HEK293 (cell line): ENCODE data around the gene GNG12.

Experiments
- ATF2 ChIP-seq: fragments of 450-650 bp; formaldehyde crosslinking; IDR thresholded peaks from 2 replicates; pipeline ENCODE4 v1.5.1; 2016; ENCODE audit warnings: missing biosample characterization, missing genetic modification characterization, low read depth
- CTCF ChIP-seq: fragments of 450-650 bp; formaldehyde crosslinking; IDR thresholded peaks from 2 replicates; pipeline ENCODE4 v1.5.1; 2016; ENCODE audit warnings: missing biosample characterization, missing genetic modification characterization
- HOXA7 ChIP-seq: sonication (generic); formaldehyde crosslinking; IDR thresholded peaks from 2 replicates; pipeline ENCODE4 v1.8.1; 2022; ENCODE audit warnings: missing genetic modification reagents, borderline replicate concordance
- PRDM10 ChIP-seq: fragments of 450-650 bp; formaldehyde crosslinking; IDR thresholded peaks from 2 replicates; pipeline ENCODE4 v1.5.1; 2016; ENCODE audit warnings: missing biosample characterization, missing genetic modification characterization
- ZBTB1 ChIP-seq: fragments of 450-650 bp; formaldehyde crosslinking; IDR thresholded peaks from 2 replicates; pipeline ENCODE4 v1.5.1; 2016; ENCODE audit warnings: missing biosample characterization, missing genetic modification characterization
- ZBTB6 ChIP-seq: fragments of 450-650 bp; formaldehyde crosslinking; IDR thresholded peaks from 2 replicates; pipeline ENCODE4 v1.5.1; 2017; ENCODE audit warnings: missing biosample characterization, missing genetic modification characterization
- ZBTB7A ChIP-seq: fragments of 450-650 bp; formaldehyde crosslinking; IDR thresholded peaks from 2 replicates; pipeline ENCODE4 v1.5.1; 2016; ENCODE audit warnings: low read depth, missing biosample characterization, missing genetic modification characterization
- ZNF114 ChIP-seq: fragments of 450-650 bp; formaldehyde crosslinking; IDR thresholded peaks from 2 replicates; pipeline ENCODE4 v1.5.0; 2017; ENCODE audit warnings: missing biosample characterization, missing genetic modification characterization
- ZNF274 ChIP-seq, 2 experiments: fragments of 200-500 bp in 1 of 2; fragments of 450-650 bp in 1 of 2; sonication (Bioruptor generic) in 1 of 2; formaldehyde crosslinking in 1 of 2; IDR thresholded peaks; 2 replicates each; pipeline versions ENCODE4 v1.5.1 to v1.6.1; 2014 to 2016; ENCODE audit warnings: borderline replicate concordance in 1 of 2, inconsistent platforms in 1 of 2, low read length in 1 of 2, missing biosample characterization in 1 of 2, missing genetic modification characterization in 1 of 2
- ZNF555 ChIP-seq: fragments of 450-650 bp; formaldehyde crosslinking; conservative IDR thresholded peaks from 2 replicates; pipeline ENCODE4 v1.5.1; 2017; ENCODE audit warnings: missing biosample characterization, mild to moderate bottlenecking, missing genetic modification characterization, inconsistent platforms
- ZNF792 ChIP-seq: fragments of 450-650 bp; formaldehyde crosslinking; IDR thresholded peaks from 2 replicates; pipeline ENCODE4 v1.5.1; 2016; ENCODE audit warnings: missing biosample characterization, missing genetic modification characterization

GRCh38 chr1:67672260-67672803 lies 160.9 kb downstream of the GNG12 start:
- TF ChIP-seq ZNF555 (tag by site-specific recombination) (no peak), CTCF (tag by site-specific recombination) (no peak), ZNF792 (no peak), ZBTB6 (no peak), HOXA7 (CRISPR knock-in tag) (no peak), PRDM10 (tag by site-specific recombination) (no peak), ZBTB1 (tag by site-specific recombination) (no peak), ZBTB7A (tag by site-specific recombination) (no peak), ZNF114 (tag by site-specific recombination) (no peak), ATF2 (tag by site-specific recombination) (no peak), ZNF274 (IDR thresholded peaks at IDR 0.05; ENCODE audit: low read length) (no peak), ZNF274 (tag by site-specific recombination; IDR thresholded peaks at IDR 0.05; ENCODE audit: borderline replicate concordance) (no peak)
